GM19463 (cell line): ENCODE measurements around the gene BLM.

ENCODE experiments used
- ATAC-seq: cut with Tn5 transposase; IDR thresholded peaks from one replicate; pipeline ENCODE4 v1.9.1; 2021; ENCODE audit warnings: mild to moderate bottlenecking, moderate library complexity; ENCODE audit not compliant: unreplicated experiment

Gene BLM

DNA sequence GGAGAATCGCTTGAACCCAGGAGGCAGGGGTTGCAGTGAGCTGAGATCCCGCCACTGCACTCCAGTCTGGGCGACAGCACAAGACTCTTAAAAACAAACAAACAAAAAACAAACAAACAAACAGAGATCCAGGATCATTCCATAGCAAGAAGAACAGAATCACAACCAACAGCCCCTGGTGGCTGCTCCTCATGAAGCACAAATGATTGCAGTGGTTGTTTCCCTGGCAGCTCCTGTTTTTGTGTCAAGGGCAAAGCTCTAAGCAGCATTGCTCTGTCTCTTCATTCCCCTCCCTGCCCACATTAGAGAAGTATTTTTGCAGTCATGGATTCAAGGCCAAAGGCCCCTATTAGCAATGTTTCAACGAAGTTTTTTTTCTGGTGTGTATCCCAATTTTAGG is 25.8 kb upstream of the BLM start:
- ATAC-seq, result no peak

- no peak for ATAC-seq
Measured at GRCh38 chr15:90691982-90692773, 25.0 kb upstream of the BLM start.

DNA sequence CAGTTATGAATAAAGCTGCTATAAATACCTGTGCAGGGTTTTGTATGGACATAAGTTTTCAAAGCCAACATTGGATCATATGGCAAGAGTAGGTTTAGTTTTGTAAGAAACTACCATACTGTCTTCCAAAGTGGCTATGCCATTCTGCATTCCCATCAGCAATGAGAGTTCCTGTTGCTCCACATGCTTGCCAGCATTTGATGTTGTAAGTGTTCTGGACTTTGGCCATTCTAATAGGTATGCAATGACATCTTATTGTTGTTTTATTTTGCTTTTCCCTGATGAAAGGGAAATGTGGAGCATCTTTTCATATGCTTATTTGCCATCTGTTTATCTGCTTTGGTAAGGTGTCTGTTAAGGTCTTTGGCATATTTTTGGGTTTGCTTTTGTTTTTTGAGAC is 22.2 kb upstream of the BLM start:
- no peak for ATAC-seq

DNA sequence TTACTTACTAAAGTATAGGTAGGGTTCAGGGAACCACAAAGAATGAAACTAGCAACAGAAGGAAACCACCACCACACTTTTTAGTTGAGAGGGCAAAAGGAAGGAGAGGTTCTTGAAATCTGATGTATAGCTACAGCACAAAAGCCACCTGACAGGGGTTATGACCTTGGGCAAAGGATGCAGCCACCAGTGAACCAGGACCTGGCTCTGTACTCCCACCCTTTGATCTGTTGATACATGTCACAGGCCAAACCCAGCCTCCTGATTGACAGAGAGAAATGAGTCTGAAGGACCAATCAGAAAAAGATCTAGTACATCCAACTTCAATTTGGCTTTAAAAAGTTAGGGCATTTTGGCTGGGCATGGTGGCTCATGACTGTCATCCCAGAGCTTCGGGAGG is 20.0 kb upstream of the BLM start:
- no peak for ATAC-seq

DNA sequence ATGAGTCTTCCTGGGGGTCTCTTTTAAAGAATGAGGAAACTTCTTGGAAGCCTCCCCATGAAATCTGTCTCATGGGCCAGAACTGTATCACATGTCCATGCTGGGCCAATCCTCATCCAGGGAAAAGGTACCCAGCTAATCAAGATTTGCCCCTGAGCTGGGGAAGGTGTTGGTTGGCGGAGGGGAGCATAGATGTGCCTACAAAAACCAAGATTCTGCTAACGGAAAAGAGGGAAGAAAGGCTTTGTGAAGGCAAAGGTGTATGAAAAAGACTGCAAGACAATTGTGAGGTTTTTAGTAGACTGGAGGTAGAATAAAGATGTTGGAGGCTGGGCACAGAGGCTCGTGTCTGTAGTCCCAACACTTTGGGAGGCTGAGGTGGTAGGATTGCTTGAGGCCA is 18.5 kb upstream of the BLM start:
- ATAC-seq, result no peak

GRCh38 chr15:90701048-90701447 is 16.1 kb upstream of the BLM start:
- ATAC-seq, result no peak

- no peak for ATAC-seq
Measured at GRCh38 chr15:90701880-90702630, 15.1 kb upstream of the BLM start.

GRCh38 chr15:90703455-90703854 is 13.7 kb upstream of the BLM start:
- no peak for ATAC-seq

- no peak for ATAC-seq
Measured at GRCh38 chr15:90705212-90705611, 11.9 kb upstream of the BLM start.

DNA sequence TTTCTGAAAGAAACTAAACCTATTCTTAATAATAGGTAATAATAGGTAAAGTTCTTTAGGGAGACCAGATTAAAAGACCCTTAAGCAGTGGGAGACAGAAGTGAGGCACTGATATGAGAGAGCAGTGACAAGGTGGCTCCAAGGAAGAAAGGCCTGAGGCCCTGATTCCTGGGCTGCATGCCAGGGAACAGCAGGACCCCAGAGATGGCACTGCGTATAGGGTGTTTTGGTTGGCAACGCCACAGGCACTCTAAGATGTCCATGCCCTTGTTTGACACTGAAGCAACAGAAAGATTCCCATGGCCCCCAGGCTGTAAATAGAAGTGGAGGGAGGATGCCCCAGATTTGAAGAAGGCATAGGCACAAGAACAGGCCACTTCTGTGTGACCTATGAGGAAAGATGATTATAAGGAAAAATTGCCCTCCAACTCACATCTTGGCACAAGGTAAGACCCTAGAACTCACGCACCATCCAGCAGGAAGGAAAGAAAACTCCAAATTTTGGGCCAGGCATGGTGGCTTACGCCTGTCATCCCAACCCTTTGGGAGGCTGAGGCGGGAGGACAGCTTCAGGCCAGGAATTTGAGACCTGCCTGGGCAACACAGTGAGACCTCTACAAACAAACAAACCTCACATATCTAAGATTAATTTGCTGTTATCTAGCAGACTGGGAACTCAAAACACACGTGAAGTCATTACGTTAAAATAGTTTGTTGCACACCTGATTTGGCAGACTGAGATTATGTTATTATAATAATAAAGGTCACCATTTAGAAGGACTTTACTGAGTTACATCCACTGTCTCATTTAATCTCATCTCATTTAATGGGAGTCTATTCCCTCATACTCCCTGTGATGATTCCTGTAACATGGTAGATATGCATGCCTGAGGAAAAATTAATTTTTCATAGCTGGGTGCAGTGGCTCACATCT is 10.5 kb upstream of the BLM start:
- no peak for ATAC-seq

- no peak for ATAC-seq
Measured at GRCh38 chr15:90707489-90707888, 9.7 kb upstream of the BLM start.

- ATAC-seq, result no peak
Measured at GRCh38 chr15:90708516-90708915, 8.6 kb upstream of the BLM start.

DNA sequence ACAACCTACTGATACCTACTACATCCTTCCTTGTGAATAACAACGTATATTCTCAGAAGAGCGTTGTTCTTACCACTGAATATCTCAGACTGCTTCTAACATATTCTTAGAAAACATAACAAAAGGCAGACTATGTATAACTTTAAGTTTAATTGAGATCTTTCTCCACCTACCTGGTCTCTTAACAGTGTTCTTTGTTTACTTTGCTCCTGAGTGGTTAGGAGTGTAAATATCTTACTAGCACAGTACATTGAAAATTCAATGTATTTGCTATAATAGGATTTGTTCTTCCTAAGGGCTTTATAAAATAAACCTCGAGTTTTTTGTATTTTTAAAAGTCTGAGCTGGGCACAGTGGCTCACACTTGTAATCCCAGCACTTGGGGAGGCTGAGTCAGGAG is 7.9 kb upstream of the BLM start:
- no peak for ATAC-seq

GRCh38 chr15:90710436-90711027 is 6.6 kb upstream of the BLM start:
- no peak for ATAC-seq

GRCh38 chr15:90711418-90711824 is 5.7 kb upstream of the BLM start:
- no peak for ATAC-seq

- ATAC-seq, result no peak
Measured at GRCh38 chr15:90711842-90712241, 5.3 kb upstream of the BLM start.

DNA sequence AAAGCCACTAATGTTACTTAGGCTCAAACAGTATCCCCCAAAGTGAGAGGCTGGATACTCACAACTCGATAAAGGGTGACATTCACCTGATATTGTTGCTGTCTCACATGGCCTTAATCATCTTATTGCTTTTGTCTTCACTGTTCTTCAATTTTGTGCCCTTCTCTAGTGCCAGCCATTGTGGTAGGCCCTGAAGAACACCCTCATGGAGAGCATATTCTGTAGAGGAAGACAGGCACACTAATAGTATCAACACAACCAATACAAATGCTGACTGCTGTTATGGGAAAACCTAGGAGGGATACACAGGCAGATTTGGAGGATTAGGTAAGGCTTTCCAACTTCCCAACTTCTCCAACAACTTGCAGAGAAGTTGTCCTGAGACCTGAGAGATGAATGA is 4.1 kb upstream of the BLM start:
- ATAC-seq, result no peak

DNA sequence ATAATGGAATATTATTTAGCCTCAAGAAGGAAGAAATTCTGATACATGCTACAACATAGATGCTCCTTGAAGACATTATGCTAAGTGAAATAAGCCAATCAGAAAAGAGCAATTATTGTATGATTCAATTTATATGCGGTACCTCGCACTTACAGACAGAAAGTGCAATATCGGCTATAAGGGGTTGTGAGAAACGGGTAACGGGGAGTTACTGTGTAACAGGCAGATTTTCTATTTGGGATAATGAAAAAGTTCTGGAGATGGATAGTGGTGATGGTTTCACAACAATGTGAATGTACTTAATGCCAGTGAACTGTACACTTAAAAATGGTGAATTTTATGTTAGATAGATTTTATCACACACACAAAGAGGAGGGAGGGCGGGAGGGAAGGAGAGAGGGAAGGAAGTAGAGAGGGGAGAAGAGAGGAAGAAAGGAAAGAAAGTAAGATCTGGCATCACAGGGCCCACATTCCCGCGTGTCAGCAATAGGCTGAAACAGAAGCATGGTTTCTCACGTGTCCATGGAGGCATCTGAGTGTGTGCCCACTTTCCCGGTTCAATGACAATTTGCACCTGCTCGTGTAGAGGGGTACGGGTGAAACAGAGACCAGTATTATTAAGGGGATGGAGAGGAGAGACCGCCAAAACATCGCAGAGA is 700 bp upstream of the BLM start:
- no peak for ATAC-seq

DNA sequence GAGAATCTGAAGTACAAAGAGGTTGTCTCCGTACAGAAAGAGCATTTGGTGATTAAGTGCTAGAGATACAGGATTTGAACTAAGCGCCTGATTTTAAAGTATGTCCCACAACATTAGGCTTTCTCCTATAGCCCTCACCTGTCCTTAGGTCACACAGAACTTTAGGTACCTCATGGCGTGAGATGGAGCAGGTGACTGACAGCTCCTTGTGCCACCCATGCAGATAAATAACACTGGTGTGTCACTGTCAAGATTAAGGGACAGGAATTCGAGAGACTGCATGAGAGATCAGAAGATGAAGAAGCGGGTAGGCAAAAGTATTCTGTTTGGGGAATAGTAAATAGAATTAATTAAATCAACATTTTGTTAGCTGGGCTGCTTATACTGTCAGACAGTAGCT is 1.1 kb downstream of the BLM start:
- no peak for ATAC-seq

DNA sequence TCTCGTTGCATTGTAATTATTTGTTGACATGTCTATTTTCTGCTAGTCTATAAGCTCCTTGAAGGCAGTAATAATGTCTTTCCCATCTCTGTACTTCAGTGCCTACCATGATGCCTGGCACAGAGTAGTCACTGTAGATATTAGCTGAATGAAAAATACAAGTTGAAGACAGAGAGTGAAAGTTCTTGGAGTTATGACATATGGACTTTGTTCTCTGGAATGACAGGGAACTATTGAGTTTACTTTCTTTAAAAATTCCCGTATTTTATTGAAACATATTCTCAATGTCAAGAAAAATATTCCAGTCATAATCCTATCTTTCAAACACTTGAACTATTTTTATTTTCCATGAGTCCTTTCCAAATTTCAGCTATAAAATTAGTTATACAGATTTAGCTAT is 3.0 kb downstream of the BLM start:
- no peak for ATAC-seq

DNA sequence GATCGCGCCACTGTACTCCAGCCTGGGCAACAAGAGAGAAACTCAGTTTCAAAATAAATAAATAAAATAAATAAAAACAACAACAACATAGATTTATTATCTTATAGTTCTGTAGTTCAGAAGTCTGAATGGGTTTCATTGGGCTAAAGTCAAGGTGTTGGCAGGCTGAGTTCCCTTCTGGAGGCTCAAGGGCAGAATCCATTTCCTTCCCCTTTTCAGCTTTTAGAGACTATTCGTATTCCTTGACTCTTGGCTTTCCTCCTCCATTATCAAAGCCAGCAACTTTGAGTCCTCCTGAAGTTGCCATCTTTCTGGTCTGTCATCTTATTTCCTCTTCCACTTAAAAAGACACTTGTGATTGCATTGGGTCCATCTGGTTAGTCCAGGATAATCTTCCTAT is 12.1 kb downstream of the BLM start:
- ATAC-seq, result no peak
